HS-27A (cell line): Measurements from ENCODE around the gene LYRM7.
"Not testable (repeated sequence)": the region's sequence is repeated elsewhere in the genome, so short reads cannot be mapped to it uniquely, and the experiment has no call there.

Experiments used
- DNase-seq: peaks from one replicate; pipeline ENCODE4 v3.0.0-alpha.2; 2012; ENCODE audit warnings: low read depth, missing footprints

The LYRM7 gene

DNA sequence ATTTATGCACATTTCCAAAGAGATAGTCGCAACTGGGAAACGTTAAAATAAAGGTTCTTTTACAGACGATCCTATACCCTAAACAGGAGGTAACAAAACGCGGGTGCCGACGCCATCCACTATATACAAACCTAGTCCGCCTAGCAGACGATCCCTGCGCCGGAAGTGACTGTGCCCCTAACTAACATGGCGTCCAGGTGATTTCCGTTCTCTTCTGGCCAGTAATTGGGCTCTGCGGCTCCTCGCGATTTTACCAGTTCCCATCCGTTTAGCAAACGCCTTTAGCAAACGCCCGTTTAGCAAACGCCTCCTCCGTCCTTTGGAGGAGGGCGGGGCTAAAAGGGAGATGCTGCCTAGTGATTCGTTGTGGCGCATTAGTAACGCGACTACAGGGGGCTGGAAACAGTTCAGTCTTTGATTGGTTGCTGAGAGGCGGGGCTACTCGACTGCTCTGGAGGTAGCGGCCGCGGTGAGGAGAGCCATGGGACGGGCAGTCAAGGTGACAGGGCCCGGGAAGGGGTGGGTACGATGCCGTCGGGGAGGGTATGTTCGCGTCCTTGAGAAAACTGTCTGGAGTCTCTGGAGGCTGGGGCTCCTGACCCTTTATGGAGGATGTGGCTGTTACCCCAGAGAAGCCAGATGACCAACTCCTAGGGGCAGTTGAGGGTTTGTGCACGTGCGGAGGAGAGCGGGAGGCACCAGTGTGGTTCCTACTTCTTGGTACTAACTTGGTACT is at the start of gene LYRM7:
LYRM7 (plus strand) TSS at position 405 of the 736 bp plus-strand sequence; CDS start at position 482, 77 bp downstream.
- peak; percentile 87 for DNase-seq

DNA sequence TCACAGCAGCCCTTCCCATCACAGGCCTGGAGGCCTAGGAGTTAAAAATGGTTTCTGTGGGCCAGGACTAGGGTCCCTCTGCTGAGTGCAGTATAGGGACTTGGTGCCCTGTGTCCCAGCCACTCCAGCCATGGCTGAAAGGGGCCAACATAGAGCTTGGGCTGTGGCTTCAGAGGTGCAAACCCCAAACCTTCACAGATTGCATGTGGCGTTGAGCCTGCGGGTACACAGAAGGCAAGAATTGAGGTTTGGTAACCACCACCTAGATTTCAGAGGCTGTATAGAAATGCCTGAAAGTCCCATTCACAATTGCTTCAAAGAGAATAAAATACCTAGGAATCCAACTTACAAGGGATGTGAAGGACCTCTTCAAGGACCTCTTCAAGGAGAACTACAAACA is 43.5 kb upstream of the LYRM7 start:
- DNase-seq, result not testable (repeated sequence)

DNA sequence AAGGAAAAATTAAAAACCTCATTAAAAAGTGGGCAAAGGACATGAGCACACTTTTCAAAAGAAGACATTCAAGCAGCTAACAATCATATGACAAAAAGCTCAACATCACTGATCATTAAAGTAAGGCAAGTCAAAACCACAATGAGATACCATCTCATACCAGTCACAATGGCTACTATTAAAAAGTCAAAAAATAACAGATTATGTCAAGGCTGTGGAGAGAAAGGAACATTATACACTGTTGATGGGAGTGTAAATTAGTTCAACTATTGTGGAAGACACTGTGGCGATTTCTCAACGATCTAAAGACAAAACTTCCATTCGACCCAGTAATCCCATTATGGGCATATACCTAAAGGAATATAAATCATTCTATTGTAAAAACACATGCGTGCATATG is 41.4 kb upstream of the LYRM7 start:
- no peak for DNase-seq

DNA sequence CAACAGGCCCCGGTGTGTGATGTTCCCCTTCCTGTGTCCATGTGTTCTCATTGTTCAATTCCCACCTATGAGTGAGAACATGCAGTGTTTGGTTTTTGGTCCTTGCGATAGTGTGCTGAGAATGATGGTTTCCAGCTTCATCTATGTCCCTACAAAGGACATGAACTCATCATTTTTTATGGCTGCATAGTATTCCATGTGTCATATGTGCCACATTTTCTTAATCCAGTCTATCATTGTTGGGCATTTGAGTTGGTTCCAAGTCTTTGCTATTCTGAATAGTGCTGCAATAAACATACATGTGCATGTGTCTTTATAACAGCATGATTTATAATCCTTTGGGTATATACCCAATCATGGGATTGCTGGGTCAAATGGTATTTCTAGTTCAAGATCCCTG is 37.7 kb upstream of the LYRM7 start:
- DNase-seq, result not testable (repeated sequence)

DNA sequence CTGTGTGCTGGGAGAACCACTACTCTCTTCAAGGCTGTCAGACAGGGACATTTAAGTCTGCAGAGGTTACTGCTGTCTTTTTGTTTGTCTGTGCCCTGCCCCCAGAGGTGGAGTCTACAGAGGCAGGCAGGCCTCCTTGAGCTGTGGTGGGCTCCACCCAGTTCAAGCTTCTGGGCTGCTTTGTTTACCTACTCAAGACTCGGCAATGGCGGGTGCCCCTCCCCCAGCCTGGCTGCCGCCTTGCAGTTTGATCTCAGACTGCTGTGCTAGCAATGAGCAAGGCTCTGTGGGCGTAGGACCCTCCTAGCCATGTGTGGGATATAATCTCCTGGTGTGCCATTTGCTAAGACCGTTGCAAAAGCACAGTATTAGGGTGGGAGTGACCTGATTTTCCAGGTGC is 32.3 kb upstream of the LYRM7 start:
- not testable (repeated sequence) for DNase-seq

- no peak for DNase-seq
These were observed 31.4 kb upstream of the LYRM7 start for GRCh38 chr5:131139321-131139720.

- no peak for DNase-seq
These were observed 27.6 kb upstream of the LYRM7 start for GRCh38 chr5:131142970-131143617.

DNA sequence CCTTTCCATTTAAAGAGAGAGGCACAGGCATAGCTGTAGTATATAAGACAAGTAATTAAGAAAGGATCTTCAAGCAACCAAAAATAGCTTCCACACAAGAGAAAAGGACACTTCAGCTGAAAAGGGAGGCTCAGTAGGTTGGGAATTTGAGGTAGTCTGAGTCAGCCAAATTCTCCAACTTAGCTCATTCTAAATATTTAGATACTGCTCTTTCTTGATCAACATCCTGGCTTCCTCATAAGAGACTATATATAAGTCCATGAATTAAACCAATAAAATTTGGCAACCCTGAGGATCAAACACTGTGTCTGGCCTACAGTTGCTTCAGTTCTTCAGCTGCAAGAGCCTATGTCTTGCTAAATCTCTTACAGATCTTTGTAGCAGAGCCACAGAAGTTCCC is 23.5 kb upstream of the LYRM7 start:
- no peak for DNase-seq

GRCh38 chr5:131148835-131149234 is 21.9 kb upstream of the LYRM7 start:
- DNase-seq, result no peak

DNA sequence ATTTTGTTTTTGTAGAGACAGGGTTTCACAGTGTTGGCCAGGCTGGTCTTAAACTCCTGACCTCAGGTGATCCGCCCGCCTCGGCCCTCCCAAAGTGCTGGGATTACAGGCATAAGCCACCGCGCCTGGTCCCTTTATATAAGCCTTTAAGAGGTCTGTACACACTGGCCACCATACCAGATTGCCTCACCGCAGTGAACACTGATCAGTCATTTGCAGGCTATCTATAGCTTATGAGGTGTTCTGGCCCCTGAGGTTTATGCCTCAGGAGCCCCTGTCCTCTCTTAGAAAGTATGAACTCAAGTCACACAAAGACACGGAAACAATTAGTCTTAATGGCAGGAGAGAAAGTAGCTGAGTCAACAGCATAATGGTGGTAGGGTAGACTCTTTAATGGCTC is 20.3 kb upstream of the LYRM7 start:
- no peak for DNase-seq

DNA sequence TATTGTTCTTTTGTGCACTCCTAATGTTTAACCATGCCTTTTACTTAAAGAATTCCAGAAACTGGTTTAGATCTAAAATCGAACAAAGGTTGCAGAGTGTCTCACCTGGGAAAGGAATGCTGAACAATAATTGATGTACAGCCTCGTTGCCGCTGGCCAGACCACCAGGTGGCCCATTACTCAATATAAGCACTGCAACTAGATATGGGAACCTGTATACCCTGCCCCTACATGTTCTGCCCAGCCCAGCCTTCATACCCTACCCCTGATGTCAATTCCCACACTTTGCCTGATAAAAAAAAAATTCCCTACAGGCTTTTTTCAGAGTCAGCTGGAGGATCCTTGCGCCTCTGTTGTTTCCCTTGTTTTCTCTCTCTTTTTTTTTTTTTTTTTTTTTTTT is 19.5 kb upstream of the LYRM7 start:
- DNase-seq, result no peak

GRCh38 chr5:131156385-131156784 is 14.4 kb upstream of the LYRM7 start:
- DNase-seq, result no peak

GRCh38 chr5:131156957-131157356 is 13.8 kb upstream of the LYRM7 start:
- DNase-seq, result no peak

DNA sequence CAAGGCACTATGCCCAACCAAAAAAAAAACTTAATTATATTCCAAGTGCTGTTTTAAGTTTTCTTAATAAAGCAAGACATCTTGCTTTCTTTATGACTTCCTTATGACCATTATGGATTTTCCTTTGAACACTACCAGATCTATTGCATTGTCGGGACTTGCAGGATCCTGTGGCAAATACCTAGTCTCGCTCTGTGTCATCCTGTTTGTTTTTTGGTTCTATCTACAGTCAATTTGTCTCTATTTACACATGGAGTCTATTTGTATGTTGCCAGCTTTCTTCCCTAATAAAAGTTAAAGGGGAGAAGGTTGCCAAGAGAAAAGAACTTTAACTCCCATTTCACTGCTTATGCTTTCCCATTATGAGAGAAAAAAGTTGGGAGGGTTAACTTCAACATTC is 10.6 kb upstream of the LYRM7 start:
- no peak for DNase-seq

GRCh38 chr5:131163276-131164119 is 7.2 kb upstream of the LYRM7 start:
- DNase-seq, result no peak

DNA sequence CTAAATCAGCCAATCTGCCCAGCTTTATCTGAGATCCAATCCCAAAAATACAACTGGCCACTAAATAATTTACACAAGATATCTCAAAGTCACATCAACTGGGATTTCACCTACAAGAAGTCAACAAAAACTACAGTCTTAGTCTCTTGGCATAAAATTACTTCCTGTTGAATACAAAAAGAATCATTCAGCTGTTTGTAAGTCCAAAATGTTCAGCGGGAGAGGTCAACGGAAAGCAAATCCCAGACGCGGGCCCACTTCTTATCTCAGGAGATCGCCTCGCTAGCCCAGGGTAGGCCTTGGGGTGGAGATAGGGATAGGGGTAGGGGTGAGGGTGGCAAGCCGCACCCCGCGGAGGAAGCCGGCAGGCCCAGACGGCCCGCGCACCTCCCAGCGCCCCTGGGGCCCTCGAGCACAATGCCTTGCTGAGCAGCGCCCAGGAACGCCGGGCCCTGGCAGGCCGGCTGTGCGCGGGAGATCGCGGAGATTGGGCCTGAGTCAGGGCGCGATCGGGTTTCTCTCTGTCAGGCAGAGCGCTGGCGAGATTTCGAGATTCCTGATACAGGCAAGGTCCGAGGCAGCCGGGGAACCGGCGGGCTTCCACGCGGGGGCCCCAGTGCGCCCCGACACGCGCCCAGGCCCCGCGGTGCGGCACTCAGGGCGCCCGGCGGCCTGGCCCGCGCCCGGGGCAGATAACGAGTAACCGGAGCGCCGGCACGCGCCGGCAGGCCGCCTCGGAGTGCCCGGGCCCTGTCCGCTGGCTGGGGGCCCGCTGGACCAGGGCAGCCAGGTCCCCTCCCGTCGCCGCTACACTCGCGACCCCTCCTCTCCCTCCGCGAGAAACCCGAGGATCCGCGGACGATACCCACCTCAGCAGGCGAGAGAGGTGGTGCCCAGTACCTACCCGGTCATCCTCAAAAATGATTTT is 6.3 kb upstream of the LYRM7 start:
- no peak for DNase-seq

GRCh38 chr5:131165119-131165727 is 5.5 kb upstream of the LYRM7 start, which contains the start of gene HINT1:
TSS of gene HINT1 (minus strand) at chr5:131165256. CDS start at chr5:131165205, 51 bp downstream.
- peak; percentile 58 for DNase-seq

- no peak for DNase-seq
These were observed 3.1 kb upstream of the LYRM7 start for GRCh38 chr5:131167615-131168014.

GRCh38 chr5:131169810-131170539 is 769 bp upstream of the LYRM7 start:
- DNase-seq, result no peak

DNA sequence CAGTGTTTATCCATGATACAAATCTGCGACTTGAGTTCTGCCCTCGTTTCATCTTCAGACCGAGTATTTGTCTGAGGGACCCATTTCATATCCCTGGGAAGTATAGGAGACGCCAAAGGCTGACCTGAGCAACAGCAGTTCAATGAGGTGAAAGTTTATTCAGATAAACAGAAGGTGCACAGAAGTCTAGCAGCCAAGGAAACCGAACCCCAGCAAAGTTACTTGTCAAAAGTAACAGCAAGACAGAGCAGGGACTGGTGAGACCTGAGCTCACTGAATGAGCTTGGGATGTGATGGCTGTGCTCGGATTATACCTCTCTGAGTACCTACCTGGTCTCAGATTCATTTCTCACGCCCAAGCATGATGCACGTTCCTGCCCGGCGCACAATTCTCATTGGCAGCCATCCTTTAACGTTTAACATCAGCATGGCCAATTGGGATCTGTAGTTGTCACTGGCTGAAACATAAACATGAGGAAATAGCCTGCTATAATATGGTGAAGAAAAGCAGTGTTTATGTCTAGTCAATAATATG is 599 bp downstream of the LYRM7 start:
- DNase-seq, result no peak
